ENCODE data around the gene SGCD.

SGCD gene

DNA sequence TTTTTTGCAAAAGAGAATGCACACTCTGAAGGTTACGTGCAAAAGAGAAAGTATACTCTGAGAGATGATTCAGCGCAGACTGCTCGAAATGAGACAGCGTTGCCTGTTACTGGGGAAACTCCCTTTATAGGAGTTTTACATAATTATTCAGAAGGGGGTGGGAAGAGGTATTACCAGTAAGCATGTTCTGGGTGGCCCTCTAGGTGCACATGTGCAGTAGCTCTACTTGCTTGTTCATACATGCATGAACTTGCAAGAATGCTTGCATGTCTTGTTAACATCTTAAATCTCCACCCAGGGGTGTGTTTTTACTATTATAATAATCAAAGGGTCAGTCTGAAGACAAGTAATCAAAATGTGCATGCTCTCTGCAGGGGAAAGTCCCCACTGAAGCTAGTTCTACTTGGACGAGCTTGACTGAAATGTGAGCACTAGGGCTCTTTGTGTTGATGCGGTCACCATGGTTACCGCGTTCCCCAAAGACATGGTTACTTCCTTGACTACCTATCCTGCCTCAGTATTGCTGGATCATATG is 75.5 kb downstream of the SGCD start:
- H4K8ac ChIP-seq (ENCODE audit: low read depth, low read length) = no peak overlapping the region
- H3K27me3 ChIP-seq (ENCODE audit: insufficient read depth, low read length, poor library complexity) = no peaks in the 10 kb centered on the region
- no peak overlapping the region for H3K18ac ChIP-seq (ENCODE audit: low read length)
- no peak overlapping the region for H2BK120ac ChIP-seq (ENCODE audit: low read depth, low read length)
- H3K4ac ChIP-seq (ENCODE audit: low read depth, low read length) = no peak overlapping the region
- H2BK15ac ChIP-seq (replicated peaks; ENCODE audit: low read depth) = no peak overlapping the region
- H3K4me2 ChIP-seq (ENCODE audit: low read length) = no peak overlapping the region
- H3K56ac ChIP-seq (ENCODE audit: low read length) = no peak overlapping the region
- DNase-seq = peak; percentile 83
- H3K79me2 ChIP-seq (ENCODE audit: control insufficient read depth, insufficient read depth, low read length) = no peaks in the 10 kb centered on the region
- H2BK5ac ChIP-seq (ENCODE audit: low read length) = no peak overlapping the region
- no peaks in the 10 kb centered on the region for H3K79me1 ChIP-seq (ENCODE audit: low read length)
- H2AK5ac ChIP-seq (ENCODE audit: low read length) = no peak overlapping the region
- no peak overlapping the region for H3K23ac ChIP-seq (ENCODE audit: low read length)
- no peak overlapping the region for H4K5ac ChIP-seq (ENCODE audit: low read length)
- H3K27ac ChIP-seq (ENCODE audit: low read depth, low read length) = no peak overlapping the region
- H3K4me3 ChIP-seq (ENCODE audit: low read length) = no peak overlapping the region
- H3K9ac ChIP-seq (ENCODE audit: low read length) = no peak overlapping the region
- H3K36me3 ChIP-seq (ENCODE audit: control insufficient read depth, insufficient read depth, low read length) = no peaks in the 10 kb centered on the region
- no CpG with 5 or more reads among the region's 8 CpGs for WGBS (ENCODE audit: extremely low coverage, insufficient coverage, low lambda C conversion rate)
- H3K4me1 ChIP-seq (ENCODE audit: control insufficient read depth, low read depth, low read length) = no peaks in the 10 kb centered on the region

DNA sequence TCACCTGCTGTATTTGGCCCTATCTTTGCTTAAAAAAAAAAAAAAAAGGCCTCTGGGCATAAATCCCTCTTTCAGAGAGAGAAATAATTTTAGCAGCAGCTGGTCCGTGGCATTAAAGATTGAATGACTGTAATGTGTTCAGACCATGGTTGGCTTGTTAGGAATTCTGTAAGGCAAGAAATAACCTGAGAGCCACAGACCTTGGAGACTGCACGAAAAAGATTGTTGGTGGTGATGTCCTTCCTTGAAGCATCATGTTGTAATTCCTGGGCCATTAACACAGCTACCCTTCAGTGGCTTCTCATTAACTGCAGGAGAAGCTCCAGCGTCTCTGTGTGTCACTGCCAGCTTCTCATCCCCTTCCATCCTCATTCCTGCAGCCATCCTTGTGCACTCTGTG is 79.0 kb downstream of the SGCD start:
- Histone ChIP-seq H3K27ac (ENCODE audit: low read depth, low read length) (no peak overlapping the region), H3K56ac (ENCODE audit: low read length) (no peak overlapping the region), H3K4ac (ENCODE audit: low read depth, low read length) (no peak overlapping the region), H2BK120ac (ENCODE audit: low read depth, low read length) (no peak overlapping the region), H2AK5ac (ENCODE audit: low read length) (no peak overlapping the region), H3K18ac (ENCODE audit: low read length) (no peak overlapping the region), H3K4me1 (ENCODE audit: control insufficient read depth, low read depth, low read length) (no peaks in the 10 kb centered on the region), H2BK15ac (replicated peaks; ENCODE audit: low read depth) (no peak overlapping the region), H3K36me3 (ENCODE audit: control insufficient read depth, insufficient read depth, low read length) (no peaks in the 10 kb centered on the region), H4K8ac (ENCODE audit: low read depth, low read length) (no peak overlapping the region), H3K79me1 (ENCODE audit: low read length) (no peaks in the 10 kb centered on the region), H3K79me2 (ENCODE audit: control insufficient read depth, insufficient read depth, low read length) (no peaks in the 10 kb centered on the region), H3K9ac (ENCODE audit: low read length) (no peak overlapping the region), H3K4me3 (ENCODE audit: low read length) (no peak overlapping the region), H3K27me3 (ENCODE audit: insufficient read depth, low read length, poor library complexity) (no peaks in the 10 kb centered on the region), H2BK5ac (ENCODE audit: low read length) (no peak overlapping the region), H3K23ac (ENCODE audit: low read length) (no peak overlapping the region), H3K4me2 (ENCODE audit: low read length) (no peak overlapping the region), H4K5ac (ENCODE audit: low read length) (no peak overlapping the region)
- no peak for DNase-seq
- WGBS (ENCODE audit: extremely low coverage, insufficient coverage, low lambda C conversion rate) = no CpG with 5 or more reads among the region's 3 CpGs

- Histone ChIP-seq H3K27me3 (ENCODE audit: insufficient read depth, low read length, poor library complexity) (no peaks in the 10 kb centered on the region), H3K79me2 (ENCODE audit: control insufficient read depth, insufficient read depth, low read length) (no peaks in the 10 kb centered on the region), H3K79me1 (ENCODE audit: low read length) (no peaks in the 10 kb centered on the region), H4K8ac (ENCODE audit: low read depth, low read length) (no peak overlapping the region), H2BK120ac (ENCODE audit: low read depth, low read length) (no peak overlapping the region), H3K4me3 (ENCODE audit: low read length) (no peak overlapping the region), H3K4ac (ENCODE audit: low read depth, low read length) (no peak overlapping the region), H2BK5ac (ENCODE audit: low read length) (no peak overlapping the region), H3K4me2 (ENCODE audit: low read length) (no peak overlapping the region), H3K18ac (ENCODE audit: low read length) (no peak overlapping the region), H2BK15ac (replicated peaks; ENCODE audit: low read depth) (no peak overlapping the region), H3K9ac (ENCODE audit: low read length) (no peak overlapping the region), H3K23ac (ENCODE audit: low read length) (no peak overlapping the region), H3K4me1 (ENCODE audit: control insufficient read depth, low read depth, low read length) (no peaks in the 10 kb centered on the region), H4K5ac (ENCODE audit: low read length) (no peak overlapping the region), H3K27ac (ENCODE audit: low read depth, low read length) (no peak overlapping the region), H2AK5ac (ENCODE audit: low read length) (no peak overlapping the region), H3K56ac (ENCODE audit: low read length) (no peak overlapping the region), H3K36me3 (ENCODE audit: control insufficient read depth, insufficient read depth, low read length) (no peaks in the 10 kb centered on the region)
- no peak for DNase-seq
- WGBS (ENCODE audit: extremely low coverage, insufficient coverage, low lambda C conversion rate) = no CpG with 5 or more reads among the region's 3 CpGs
Measured at GRCh38 chr5:156407251-156407650, 80.3 kb downstream of the SGCD start.

DNA sequence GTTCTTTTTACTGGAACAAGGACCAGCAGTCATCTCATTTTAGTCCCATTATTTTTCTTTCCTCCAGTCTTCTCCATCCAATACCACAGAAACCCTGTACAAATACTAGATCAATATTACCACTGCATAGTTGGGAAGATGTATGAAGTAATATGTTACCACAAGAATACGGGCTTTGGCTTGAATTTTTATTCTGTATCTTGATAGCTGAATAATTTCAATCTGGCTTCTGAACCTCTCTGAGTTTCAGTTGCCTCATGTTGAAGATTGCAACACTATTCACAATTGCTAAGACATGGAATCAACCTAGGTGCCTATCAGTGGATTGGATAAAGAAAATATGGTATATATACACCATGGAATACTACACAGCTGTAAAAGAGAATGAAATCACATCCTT is 82.9 kb downstream of the SGCD start:
- no peak overlapping the region for H3K4me3 ChIP-seq (ENCODE audit: low read length)
- H2BK5ac ChIP-seq (ENCODE audit: low read length) = no peak overlapping the region
- H3K4ac ChIP-seq (ENCODE audit: low read depth, low read length) = no peak overlapping the region
- no peak overlapping the region for H3K9ac ChIP-seq (ENCODE audit: low read length)
- H4K5ac ChIP-seq (ENCODE audit: low read length) = no peak overlapping the region
- no peak overlapping the region for H4K8ac ChIP-seq (ENCODE audit: low read depth, low read length)
- H2BK120ac ChIP-seq (ENCODE audit: low read depth, low read length) = no peak overlapping the region
- no peaks in the 10 kb centered on the region for H3K36me3 ChIP-seq (ENCODE audit: control insufficient read depth, insufficient read depth, low read length)
- no peak overlapping the region for H2AK5ac ChIP-seq (ENCODE audit: low read length)
- no CpG with 5 or more reads among the region's 1 CpG for WGBS (ENCODE audit: extremely low coverage, insufficient coverage, low lambda C conversion rate)
- H3K79me1 ChIP-seq (ENCODE audit: low read length) = no peaks in the 10 kb centered on the region
- DNase-seq = no peak
- no peak overlapping the region for H2BK15ac ChIP-seq (replicated peaks; ENCODE audit: low read depth)
- no peaks in the 10 kb centered on the region for H3K4me1 ChIP-seq (ENCODE audit: control insufficient read depth, low read depth, low read length)
- no peaks in the 10 kb centered on the region for H3K27me3 ChIP-seq (ENCODE audit: insufficient read depth, low read length, poor library complexity)
- no peak overlapping the region for H3K18ac ChIP-seq (ENCODE audit: low read length)
- H3K23ac ChIP-seq (ENCODE audit: low read length) = no peak overlapping the region
- no peak overlapping the region for H3K56ac ChIP-seq (ENCODE audit: low read length)
- H3K4me2 ChIP-seq (ENCODE audit: low read length) = no peak overlapping the region
- no peaks in the 10 kb centered on the region for H3K79me2 ChIP-seq (ENCODE audit: control insufficient read depth, insufficient read depth, low read length)
- H3K27ac ChIP-seq (ENCODE audit: low read depth, low read length) = no peak overlapping the region

- Histone ChIP-seq H3K27ac (ENCODE audit: low read depth, low read length) (no peak overlapping the region), H3K79me1 (ENCODE audit: low read length) (no peaks in the 10 kb centered on the region), H2BK15ac (replicated peaks; ENCODE audit: low read depth) (no peak overlapping the region), H3K18ac (ENCODE audit: low read length) (no peak overlapping the region), H2BK120ac (ENCODE audit: low read depth, low read length) (no peak overlapping the region), H3K36me3 (ENCODE audit: control insufficient read depth, insufficient read depth, low read length) (no peaks in the 10 kb centered on the region), H3K23ac (ENCODE audit: low read length) (no peak overlapping the region), H3K79me2 (ENCODE audit: control insufficient read depth, insufficient read depth, low read length) (no peaks in the 10 kb centered on the region), H3K4me3 (ENCODE audit: low read length) (no peak overlapping the region), H3K27me3 (ENCODE audit: insufficient read depth, low read length, poor library complexity) (no peaks in the 10 kb centered on the region), H3K4me1 (ENCODE audit: control insufficient read depth, low read depth, low read length) (no peaks in the 10 kb centered on the region), H2AK5ac (ENCODE audit: low read length) (no peak overlapping the region), H3K56ac (ENCODE audit: low read length) (no peak overlapping the region), H3K4ac (ENCODE audit: low read depth, low read length) (no peak overlapping the region), H3K4me2 (ENCODE audit: low read length) (no peak overlapping the region), H4K8ac (ENCODE audit: low read depth, low read length) (no peak overlapping the region), H2BK5ac (ENCODE audit: low read length) (no peak overlapping the region), H4K5ac (ENCODE audit: low read length) (no peak overlapping the region), H3K9ac (ENCODE audit: low read length) (no peak overlapping the region)
- no peak for DNase-seq
- WGBS (ENCODE audit: extremely low coverage, insufficient coverage, low lambda C conversion rate) = no CpG with 5 or more reads among the region's 6 CpGs
Measured at GRCh38 chr5:156411185-156411613, 84.2 kb downstream of the SGCD start.

GRCh38 chr5:156411957-156412356 is 85.0 kb downstream of the SGCD start:
- Histone ChIP-seq H3K27ac (ENCODE audit: low read depth, low read length) (no peak overlapping the region), H2AK5ac (ENCODE audit: low read length) (no peak overlapping the region), H3K36me3 (ENCODE audit: control insufficient read depth, insufficient read depth, low read length) (no peaks in the 10 kb centered on the region), H3K4ac (ENCODE audit: low read depth, low read length) (no peak overlapping the region), H3K23ac (ENCODE audit: low read length) (no peak overlapping the region), H2BK120ac (ENCODE audit: low read depth, low read length) (no peak overlapping the region), H2BK15ac (replicated peaks; ENCODE audit: low read depth) (no peak overlapping the region), H3K56ac (ENCODE audit: low read length) (no peak overlapping the region), H3K79me1 (ENCODE audit: low read length) (no peaks in the 10 kb centered on the region), H3K4me2 (ENCODE audit: low read length) (no peak overlapping the region), H3K4me1 (ENCODE audit: control insufficient read depth, low read depth, low read length) (no peaks in the 10 kb centered on the region), H4K8ac (ENCODE audit: low read depth, low read length) (no peak overlapping the region), H2BK5ac (ENCODE audit: low read length) (no peak overlapping the region), H3K27me3 (ENCODE audit: insufficient read depth, low read length, poor library complexity) (no peaks in the 10 kb centered on the region), H3K9ac (ENCODE audit: low read length) (no peak overlapping the region), H3K4me3 (ENCODE audit: low read length) (no peak overlapping the region), H3K18ac (ENCODE audit: low read length) (no peak overlapping the region), H4K5ac (ENCODE audit: low read length) (no peak overlapping the region), H3K79me2 (ENCODE audit: control insufficient read depth, insufficient read depth, low read length) (no peaks in the 10 kb centered on the region)
- DNase-seq = no peak
- no CpG with 5 or more reads among the region's 2 CpGs for WGBS (ENCODE audit: extremely low coverage, insufficient coverage, low lambda C conversion rate)
